Neural cell (in vitro differentiated cells): ENCODE results near the gene EIF3I.

ENCODE experiments used
- EZH2 ChIP-seq: fragments of 200-600, 300-800 bp; shearing (Covaris generic), sonication (generic); IDR thresholded peaks from 2 replicates; pipeline ENCODE4 v1.6.1; 2014; ENCODE audit warnings: antibody characterized with exemption, low read length, borderline replicate concordance, mild to moderate bottlenecking; ENCODE audit not compliant: insufficient read depth, poor library complexity, severe bottlenecking
- MXI1 ChIP-seq: fragments of 450-650 bp; conservative IDR thresholded peaks from 2 replicates; pipeline ENCODE4 v1.6.1; 2014; ENCODE audit warnings: antibody characterized with exemption, mild to moderate bottlenecking; ENCODE audit not compliant: poor library complexity, severe bottlenecking
- RAD21 ChIP-seq: fragments of 450-650 bp; conservative IDR thresholded peaks from 2 replicates; pipeline ENCODE4 v1.6.1; 2014; ENCODE audit warnings: antibody characterized with exemption, mild to moderate bottlenecking, moderate library complexity
- SMC3 ChIP-seq: fragments of 450-650 bp; conservative IDR thresholded peaks from 2 replicates; pipeline ENCODE4 v1.6.1; 2014; ENCODE audit warnings: antibody characterized with exemption, mild to moderate bottlenecking, moderate library complexity; ENCODE audit not compliant: poor library complexity
- TF ChIP-seq, protein P1 (sequence below): fragments of 450-650 bp; IDR thresholded peaks from 2 replicates; pipeline ENCODE4 v1.5.1; 2014; ENCODE audit warnings: antibody characterized with exemption, mild to moderate bottlenecking, moderate library complexity; ENCODE audit not compliant: poor library complexity, severe bottlenecking

DNA sequence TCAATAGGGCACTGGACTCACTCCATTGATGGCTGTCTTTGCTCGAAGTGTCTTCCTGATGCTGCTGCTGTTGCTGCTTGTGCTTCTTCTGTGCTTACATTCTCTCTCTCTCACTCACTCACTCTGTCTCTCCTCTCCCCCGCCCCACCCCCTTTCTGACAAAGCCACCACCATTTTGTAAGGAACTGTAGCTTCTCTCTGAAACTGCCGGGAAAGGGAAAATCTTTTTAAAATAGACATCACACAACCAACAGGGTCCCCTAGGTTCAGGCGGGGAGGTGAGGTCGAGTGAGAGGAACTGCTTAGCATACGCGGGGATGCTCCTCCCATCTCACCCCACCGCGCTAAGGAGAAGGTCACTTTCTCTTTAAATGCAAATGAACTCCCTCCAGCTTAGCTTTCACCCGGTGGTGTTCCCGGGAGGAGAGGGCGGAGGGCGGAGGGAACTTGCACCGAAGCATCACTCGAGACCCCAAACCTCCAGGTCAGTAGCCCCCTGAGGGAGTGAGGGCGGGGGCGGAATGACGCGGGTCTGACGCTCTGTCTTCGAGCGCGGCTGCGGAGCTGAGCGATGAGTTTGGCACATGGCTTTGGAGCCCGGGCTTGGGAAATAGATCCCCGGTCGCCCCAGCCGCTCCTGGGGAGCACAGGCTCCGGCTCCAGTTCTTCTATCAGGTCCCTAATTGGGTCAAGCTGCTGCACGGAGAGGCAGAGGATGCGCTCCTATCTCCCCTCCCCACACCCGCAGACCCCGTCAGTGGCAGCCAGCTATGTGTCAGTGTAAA is 21.8 kb upstream of the EIF3I start, which contains the start of gene CCDC28B:
- TF ChIP-seq, protein P1, sequence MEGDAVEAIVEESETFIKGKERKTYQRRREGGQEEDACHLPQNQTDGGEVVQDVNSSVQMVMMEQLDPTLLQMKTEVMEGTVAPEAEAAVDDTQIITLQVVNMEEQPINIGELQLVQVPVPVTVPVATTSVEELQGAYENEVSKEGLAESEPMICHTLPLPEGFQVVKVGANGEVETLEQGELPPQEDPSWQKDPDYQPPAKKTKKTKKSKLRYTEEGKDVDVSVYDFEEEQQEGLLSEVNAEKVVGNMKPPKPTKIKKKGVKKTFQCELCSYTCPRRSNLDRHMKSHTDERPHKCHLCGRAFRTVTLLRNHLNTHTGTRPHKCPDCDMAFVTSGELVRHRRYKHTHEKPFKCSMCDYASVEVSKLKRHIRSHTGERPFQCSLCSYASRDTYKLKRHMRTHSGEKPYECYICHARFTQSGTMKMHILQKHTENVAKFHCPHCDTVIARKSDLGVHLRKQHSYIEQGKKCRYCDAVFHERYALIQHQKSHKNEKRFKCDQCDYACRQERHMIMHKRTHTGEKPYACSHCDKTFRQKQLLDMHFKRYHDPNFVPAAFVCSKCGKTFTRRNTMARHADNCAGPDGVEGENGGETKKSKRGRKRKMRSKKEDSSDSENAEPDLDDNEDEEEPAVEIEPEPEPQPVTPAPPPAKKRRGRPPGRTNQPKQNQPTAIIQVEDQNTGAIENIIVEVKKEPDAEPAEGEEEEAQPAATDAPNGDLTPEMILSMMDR: peak; percentile 2
- TF ChIP-seq EZH2: no peak
- TF ChIP-seq RAD21: no peak
- TF ChIP-seq MXI1: peak; percentile 91
- TF ChIP-seq SMC3: no peak
